NCI-H2081 (cell line): ENCODE data around the gene WASF3.

Experiments used
- DNase-seq, 2 experiments: peaks; one replicate each; lab custom pipeline; 2025; lab: John Stamatoyannopoulos, UW

WASF3 gene

GRCh38 chr13:26681036-26681435 lies 123.6 kb downstream of the WASF3 start:
- no peak for DNase-seq

- no peak for DNase-seq
These were observed 125.1 kb downstream of the WASF3 start for GRCh38 chr13:26682606-26683005.

- DNase-seq: no peak
These were observed 128.1 kb downstream of the WASF3 start for GRCh38 chr13:26685606-26686005.

GRCh38 chr13:26686285-26686684 lies 128.8 kb downstream of the WASF3 start:
- no peak for DNase-seq

GRCh38 chr13:26688286-26688685 lies 130.8 kb downstream of the WASF3 start:
- no peak for DNase-seq

- no peak for DNase-seq
These were observed 131.5 kb downstream of the WASF3 start for GRCh38 chr13:26688980-26689379.

GRCh38 chr13:26693749-26694463 lies 136.4 kb downstream of the WASF3 start:
- DNase-seq: no peak

- no peak for DNase-seq
These were observed 137.3 kb downstream of the WASF3 start for GRCh38 chr13:26694609-26695359.

- no peak for DNase-seq
These were observed 137.8 kb downstream of the WASF3 start for GRCh38 chr13:26695360-26695705.

GRCh38 chr13:26695891-26696311 lies 138.4 kb downstream of the WASF3 start:
- no peak for DNase-seq

- no peak for DNase-seq
These were observed 139.8 kb downstream of the WASF3 start for GRCh38 chr13:26697069-26697955.

- peak; percentile 57 to 78 for DNase-seq
These were observed 141.1 kb downstream of the WASF3 start for GRCh38 chr13:26698392-26699196.

- no peak for DNase-seq
These were observed 141.7 kb downstream of the WASF3 start for GRCh38 chr13:26699197-26699490.

- DNase-seq: no peak
These were observed 148.1 kb downstream of the WASF3 start for GRCh38 chr13:26705536-26705935.

- no peak for DNase-seq
These were observed 148.9 kb downstream of the WASF3 start for GRCh38 chr13:26706381-26706780.

- DNase-seq: peak; percentile 43 to 67
These were observed 149.9 kb downstream of the WASF3 start for GRCh38 chr13:26707122-26708006.

GRCh38 chr13:26708007-26708297 lies 150.5 kb downstream of the WASF3 start:
- DNase-seq: no peak

GRCh38 chr13:26709461-26709860 lies 152.0 kb downstream of the WASF3 start:
- no peak for DNase-seq

GRCh38 chr13:26710166-26710565 lies 152.7 kb downstream of the WASF3 start:
- DNase-seq: no peak

- no peak for DNase-seq
These were observed 153.7 kb downstream of the WASF3 start for GRCh38 chr13:26711211-26711610.

- no peak for DNase-seq
These were observed 155.9 kb downstream of the WASF3 start for GRCh38 chr13:26713341-26713740.
